ENCODE measurements around the gene ASCL1.

ASCL1 gene

DNA sequence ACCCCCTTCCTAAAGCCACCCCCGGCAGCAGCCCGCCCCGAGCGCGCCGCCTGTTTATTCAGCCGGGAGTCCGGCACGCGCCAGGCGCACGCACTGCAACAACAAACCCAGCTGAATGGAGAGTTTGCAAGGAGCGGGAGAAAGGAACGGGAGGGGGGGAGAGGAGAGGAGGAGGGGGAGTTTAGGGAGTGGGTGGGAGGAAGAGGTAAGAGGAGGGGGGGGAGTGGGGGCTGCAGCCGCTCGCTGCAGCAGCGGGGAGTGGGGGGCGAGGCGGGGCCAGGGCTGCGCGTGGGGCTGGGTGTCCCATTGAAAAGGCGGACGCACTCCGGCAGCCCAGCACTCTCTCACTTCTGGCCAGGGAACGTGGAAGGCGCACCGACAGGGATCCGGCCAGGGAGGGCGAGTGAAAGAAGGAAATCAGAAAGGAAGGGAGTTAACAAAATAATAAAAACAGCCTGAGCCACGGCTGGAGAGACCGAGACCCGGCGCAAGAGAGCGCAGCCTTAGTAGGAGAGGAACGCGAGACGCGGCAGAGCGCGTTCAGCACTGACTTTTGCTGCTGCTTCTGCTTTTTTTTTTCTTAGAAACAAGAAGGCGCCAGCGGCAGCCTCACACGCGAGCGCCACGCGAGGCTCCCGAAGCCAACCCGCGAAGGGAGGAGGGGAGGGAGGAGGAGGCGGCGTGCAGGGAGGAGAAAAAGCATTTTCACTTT, at the start of gene ASCL1:
Gene ASCL1, plus strand, starts transcription at position 336 of the 712 bp plus-strand sequence. CDS start 571 bp downstream, outside the sequence.
- DNase-seq (ENCODE audit: low spot score): no peak

GRCh38 chr12:102907918-102908317, 49.6 kb upstream of the ASCL1 start:
- no peak for DNase-seq (ENCODE audit: low spot score)

DNA sequence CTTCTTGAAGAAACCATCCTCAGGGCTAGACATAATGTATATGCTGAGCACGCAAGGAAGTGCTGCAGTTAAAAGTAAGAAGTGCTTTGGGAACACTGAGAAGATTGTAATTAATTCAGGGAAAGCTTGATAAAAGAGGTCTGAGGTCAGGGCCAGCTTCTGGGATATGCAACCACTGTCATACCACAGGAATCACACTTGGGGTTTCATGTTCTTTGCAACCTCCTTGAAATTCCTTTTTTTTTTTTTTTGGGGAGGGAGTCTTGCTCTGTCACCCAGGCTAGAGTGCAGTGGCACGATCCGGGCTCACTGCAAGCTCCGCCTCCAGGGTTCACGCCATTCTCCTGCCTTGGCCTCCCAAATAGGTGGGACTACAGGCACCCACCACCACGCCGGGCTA, 47.3 kb upstream of the ASCL1 start:
- no peak for DNase-seq (ENCODE audit: low spot score)

DNA sequence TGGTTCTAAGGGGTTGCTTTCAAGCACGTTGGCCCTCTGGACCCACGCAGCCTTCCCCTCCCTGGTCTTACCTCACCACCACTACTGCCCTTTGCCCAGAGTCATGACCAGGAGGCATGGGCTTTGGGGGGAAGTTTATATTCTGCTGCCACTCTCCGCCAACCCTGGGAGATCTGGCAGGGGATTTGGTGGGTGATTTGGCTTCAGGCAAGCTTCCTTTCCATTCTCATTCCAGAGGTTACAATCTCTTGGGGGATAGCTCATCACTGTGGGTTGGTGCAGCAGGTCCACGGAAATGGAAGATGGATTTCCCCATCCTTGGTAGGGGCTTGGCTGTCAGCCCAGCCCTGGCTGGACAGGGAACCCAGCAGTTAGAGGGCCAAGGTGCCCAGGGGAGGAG, 46.7 kb upstream of the ASCL1 start:
- DNase-seq (ENCODE audit: low spot score): no peak

GRCh38 chr12:102911320-102911719, 46.2 kb upstream of the ASCL1 start:
- DNase-seq (ENCODE audit: low spot score): no peak

GRCh38 chr12:102912258-102912657, 45.2 kb upstream of the ASCL1 start:
- DNase-seq (ENCODE audit: low spot score): no peak

DNA sequence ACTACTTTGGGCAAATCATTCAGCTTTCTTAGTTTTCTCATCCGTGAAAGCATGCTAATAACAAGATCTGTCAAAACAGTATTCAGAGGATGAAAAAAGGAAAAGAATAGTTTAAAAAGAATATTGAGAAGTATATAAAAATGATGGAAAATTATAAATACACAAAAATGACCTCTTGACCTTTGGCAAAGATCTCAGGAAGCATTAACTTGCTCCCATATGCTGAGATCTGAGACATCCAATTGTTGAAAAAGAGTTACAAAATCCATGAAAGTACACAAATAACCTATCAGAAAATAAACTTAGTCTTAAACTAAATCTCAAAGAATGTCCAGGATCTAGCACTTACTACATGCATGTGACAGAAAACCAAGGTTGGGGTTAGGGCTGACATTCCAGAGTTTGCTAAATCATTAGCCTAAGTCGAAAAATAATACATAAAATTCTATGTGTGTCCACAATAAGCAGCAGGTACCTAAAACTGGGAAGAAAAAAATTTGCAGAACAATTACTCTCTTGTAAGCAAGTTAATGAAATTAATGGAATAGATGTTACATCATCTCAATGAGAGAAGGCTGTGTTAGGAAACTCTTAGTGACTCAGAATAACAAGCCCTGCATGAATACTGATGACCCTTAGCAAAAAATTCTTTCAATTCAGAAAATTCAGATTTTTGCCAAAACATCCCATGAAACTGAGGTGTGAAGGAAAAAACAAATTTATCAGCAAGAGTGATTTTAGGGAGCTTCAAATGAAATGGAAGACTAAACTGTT, 43.8 kb upstream of the ASCL1 start:
- DNase-seq (ENCODE audit: low spot score): no peak

- DNase-seq (ENCODE audit: low spot score): no peak
Observed at GRCh38 chr12:102916252-102917025, 41.0 kb upstream of the ASCL1 start.

GRCh38 chr12:102917026-102917787, 40.3 kb upstream of the ASCL1 start, which contains the start of gene PAH:
Gene PAH (minus strand): TSS chr12:102917244. CDS start chr12:102917130, 114 bp downstream.
- DNase-seq (ENCODE audit: low spot score): no peak

DNA sequence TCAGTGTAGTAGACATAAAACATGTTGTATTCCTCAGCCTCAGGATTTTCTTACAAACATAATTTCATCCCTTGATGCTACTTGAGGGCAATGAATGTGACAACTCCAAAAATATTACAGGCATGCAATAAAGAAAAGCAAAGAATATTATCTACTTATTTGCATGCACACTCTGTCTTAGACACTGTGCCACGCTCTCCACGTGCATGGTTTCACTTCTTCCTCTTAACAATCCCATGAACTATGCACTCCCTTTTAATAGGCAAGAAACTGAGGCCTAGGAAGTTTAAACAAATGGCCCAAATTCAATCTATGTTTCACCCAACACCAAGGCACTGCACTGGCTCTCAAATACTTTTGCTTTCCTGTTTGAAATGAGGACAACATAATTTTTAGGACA, 38.6 kb upstream of the ASCL1 start:
- DNase-seq (ENCODE audit: low spot score): no peak

DNA sequence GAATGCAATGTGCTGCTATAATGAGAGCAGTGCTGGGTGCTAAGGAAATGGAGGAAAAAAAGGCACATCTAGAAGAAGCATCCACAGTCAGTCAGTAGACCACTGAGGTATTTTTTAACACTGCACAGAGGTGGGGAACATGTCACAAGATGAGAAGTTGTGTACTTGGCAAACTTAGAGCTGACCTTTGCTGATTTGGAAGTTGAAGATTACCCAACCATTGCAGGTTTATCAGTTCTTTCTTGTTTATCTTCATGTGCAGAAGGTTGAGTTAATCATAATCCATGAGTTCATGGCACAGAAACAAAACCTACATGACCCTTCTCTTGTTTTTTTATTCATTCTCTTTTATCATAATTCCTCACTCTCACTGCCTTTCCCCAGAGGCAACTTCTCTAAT, 37.2 kb upstream of the ASCL1 start:
- no peak for DNase-seq (ENCODE audit: low spot score)

- no peak for DNase-seq (ENCODE audit: low spot score)
Observed at GRCh38 chr12:102921240-102921639, 36.2 kb upstream of the ASCL1 start.

- DNase-seq (ENCODE audit: low spot score): no peak
Observed at GRCh38 chr12:102927220-102927619, 30.3 kb upstream of the ASCL1 start.

GRCh38 chr12:102933168-102933567, 24.3 kb upstream of the ASCL1 start:
- no peak for DNase-seq (ENCODE audit: low spot score)

DNA sequence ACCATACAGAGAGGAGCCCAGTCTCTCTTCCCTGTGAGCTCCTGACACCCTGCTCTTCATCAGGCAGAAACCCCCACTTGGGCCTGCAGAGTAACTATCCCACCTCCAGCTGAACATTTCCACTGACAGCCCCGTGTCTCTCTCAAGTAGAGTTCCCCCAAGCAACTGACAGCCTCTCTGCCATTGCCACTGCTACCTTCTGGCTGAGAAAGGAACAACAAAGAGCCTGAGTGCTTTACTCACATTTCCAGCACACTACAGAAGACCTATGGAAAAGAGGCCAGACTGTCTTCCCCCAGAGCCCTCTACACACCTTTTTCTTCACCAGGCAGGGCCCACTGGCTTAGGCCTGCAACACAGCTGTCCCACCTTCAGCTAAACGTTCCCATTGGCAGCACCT, 18.4 kb upstream of the ASCL1 start:
- no peak for DNase-seq (ENCODE audit: low spot score)

DNA sequence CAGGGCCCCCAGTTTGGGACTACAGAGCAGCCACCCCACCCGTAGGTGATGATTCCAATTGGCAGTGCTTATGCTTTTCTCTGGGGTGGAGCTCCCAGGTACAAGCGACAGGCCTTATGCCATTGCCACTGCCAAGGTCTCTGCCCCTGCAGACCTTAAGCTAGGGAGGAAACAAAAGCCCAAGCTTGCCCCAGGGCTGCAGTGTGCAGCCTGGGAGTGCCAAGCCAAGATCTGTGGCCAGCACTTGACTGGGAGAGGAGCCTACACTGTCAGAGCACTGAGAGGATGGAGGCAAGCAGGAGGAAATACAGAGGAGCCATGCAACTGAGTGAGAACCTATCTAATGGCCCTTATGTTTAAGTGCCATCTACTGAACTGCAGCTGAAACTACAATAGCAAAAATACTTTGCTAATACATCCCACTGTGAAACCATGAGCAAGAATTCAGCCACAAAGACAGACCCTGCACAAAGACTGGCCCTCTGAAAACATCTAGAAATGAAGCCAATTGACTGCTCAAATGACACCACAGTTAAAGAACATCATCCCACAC, 17.7 kb upstream of the ASCL1 start:
- no peak for DNase-seq (ENCODE audit: low spot score)

DNA sequence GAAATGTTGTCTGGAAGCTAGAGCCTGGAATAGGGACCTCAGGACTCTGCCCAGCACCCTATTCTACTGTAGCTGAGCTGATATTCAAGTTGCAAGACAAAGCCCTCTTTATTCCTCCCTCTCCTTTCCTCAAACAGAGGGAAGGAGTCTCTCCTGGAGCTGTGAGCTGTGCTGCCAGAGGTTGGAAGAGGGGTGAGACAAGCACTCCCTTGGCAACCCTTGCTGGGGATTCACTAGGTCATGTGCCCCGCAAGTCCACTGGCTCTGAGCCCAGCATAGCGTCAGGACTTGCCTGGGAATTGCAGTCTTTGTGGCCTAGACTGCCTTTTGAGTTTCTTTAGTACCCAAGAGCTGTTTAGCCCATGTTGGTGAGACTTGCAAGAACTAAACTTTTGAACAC, 11.4 kb upstream of the ASCL1 start:
- DNase-seq (ENCODE audit: low spot score): no peak

DNA sequence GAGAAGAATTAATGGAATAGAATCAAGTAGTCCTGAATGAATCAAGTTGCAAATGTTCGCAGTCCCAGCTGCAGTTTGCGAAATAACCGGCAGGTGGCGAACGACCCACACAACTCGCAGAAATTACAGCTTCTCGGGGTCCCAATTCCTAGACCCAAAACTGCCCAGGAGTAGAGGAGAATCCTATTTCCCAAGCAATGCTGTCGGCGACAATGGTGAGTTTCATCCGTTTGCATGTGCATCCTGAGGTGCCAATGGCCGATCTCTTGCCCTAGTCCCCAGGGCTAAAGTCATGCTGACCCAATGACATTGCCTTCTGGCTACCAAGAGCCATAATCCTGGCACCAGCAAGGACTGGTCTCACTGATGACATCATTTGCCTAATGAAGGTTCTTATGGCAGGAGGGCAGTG, 8.5 kb upstream of the ASCL1 start:
- DNase-seq (ENCODE audit: low spot score): peak; percentile 55

DNA sequence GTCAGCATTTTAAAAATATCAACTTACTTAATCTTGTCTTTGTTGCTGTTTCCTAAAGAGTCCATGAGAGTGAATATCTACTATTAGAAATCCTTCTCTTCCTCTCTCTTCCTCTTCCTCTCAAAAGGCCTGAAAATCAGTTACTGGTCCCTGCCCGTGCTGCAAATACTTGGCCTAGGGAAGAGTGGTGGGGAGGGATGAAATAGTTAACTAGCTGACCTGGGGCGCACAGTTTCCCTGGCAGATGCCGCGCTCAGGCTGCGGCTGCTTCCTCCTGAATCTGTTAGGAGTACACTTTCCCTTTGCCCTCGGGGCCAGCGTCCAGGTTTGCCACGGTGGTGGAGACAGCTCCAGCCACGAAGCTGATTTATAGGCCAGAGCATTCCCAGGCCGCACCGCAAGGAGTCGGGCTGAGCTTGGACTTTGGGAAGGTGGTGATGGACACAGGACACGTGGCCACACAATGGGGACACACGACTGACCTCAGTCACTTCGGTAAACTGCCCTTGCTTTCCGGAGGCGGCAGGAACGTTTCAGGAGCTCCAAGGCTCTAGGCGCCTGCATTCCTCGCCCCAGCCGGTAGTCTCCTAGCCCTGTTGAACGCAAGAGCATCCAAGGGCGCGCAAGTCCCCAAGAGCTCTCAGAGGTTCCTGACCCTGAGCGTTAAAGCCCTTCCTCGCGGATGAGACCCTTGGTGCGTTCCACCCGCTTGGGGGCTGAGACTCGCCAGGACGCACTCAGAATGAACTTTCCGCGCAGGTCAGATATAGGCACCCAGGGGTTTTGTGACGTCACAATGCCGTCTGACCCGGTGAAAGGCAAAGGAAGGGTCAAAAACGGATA, 7.1 kb upstream of the ASCL1 start:
- no peak for DNase-seq (ENCODE audit: low spot score)

DNA sequence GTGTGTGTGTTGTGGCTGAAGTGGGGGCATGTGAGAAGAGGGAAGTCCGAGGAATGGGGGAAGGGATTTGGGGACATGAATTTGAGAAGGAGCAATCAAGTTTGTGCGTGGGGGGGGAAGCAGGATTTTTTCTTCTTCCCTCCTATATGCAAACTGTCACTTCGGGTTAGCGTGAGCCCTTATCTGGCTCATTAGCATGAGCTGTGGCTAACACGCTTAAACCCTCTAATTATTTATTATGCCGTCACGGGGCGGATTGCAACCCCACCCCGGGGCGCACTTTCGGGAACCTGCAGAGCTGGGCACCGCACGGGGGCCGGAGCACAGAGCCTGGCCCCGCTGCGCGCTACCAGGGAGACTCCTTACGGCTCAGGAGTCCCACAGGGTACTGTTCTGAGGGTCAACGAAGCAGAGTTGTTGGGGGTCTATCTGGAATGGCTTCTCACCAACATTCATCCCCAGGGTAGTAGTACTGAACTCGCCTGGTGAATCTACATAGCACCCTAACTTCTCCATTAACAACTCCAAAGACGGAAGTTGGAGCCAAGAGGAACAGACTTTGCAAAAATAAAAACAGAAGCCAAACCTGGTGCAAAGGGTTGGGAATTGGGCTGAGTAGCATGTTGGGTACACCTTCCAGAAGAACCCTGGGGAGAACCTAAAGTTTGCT, 6.4 kb upstream of the ASCL1 start:
- DNase-seq (ENCODE audit: low spot score): no peak
